PC-9 (cell line): ENCODE measurements around the gene KRTAP5-6. TPM values are rescaled to one million over a fixed set of nuclear protein-coding genes. Genes with fewer than 3 reads are reported as not detected.

Experiments used
- BruUV-seq: library from RNA; stranded (reverse); fragments of 400-500 nt; replicated peaks from 2 replicates; lab custom pipeline; 2021; lab: Mats Ljungman, UMichigan
- CTCF ChIA-PET: fragments of 300-600 bp; sonication (Branson Sonifier 250); formaldehyde crosslinking; loops from one replicate; lab custom pipeline; 2022; ENCODE audit warnings: antibody characterized with exemption; lab: Charles Lee
- POLR2A ChIA-PET: fragments of 300-600 bp; sonication (Branson Sonifier 250); formaldehyde crosslinking; loops from one replicate; lab custom pipeline; 2022; ENCODE audit warnings: antibody characterized with exemption; ENCODE audit not compliant: unreplicated experiment; lab: Charles Lee
- DNase-seq, 2 experiments: peaks; one replicate each; pipeline versions ENCODE4 v3.0.0 to v3.0.0-alpha.2; 2015 to 2022; ENCODE audit warnings: mixed read lengths in 1 of 2
- H2AFZ ChIP-seq: fragments of 200-600 bp; sonication (generic); 2 replicates; pipeline ENCODE4 v1.8.1; 2017; ENCODE audit warnings: antibody characterized with exemption
- H3F3A ChIP-seq: fragments of 200-600 bp; sonication (generic); 2 replicates; pipeline ENCODE4 v1.8.1; 2017; ENCODE audit warnings: antibody characterized with exemption, mild to moderate bottlenecking, low read depth; ENCODE audit not compliant: insufficient read depth
- H3K27ac ChIP-seq: fragments of 200-600 bp; sonication (generic); 2 replicates; pipeline ENCODE4 v1.6.1; 2016; ENCODE audit warnings: mixed run types
- H3K27me3 ChIP-seq: fragments of 200-600 bp; sonication (generic); 2 replicates; pipeline ENCODE4 v1.6.1; 2016; ENCODE audit warnings: low read depth, mixed run types; ENCODE audit not compliant: insufficient read depth
- H3K36me3 ChIP-seq: fragments of 200-600 bp; sonication (generic); 2 replicates; pipeline ENCODE4 v1.6.1; 2016; ENCODE audit warnings: low read depth, mixed run types
- H3K4me1 ChIP-seq: fragments of 200-600 bp; sonication (generic); replicated peaks from 2 replicates; pipeline ENCODE4 v1.6.1; 2016; ENCODE audit warnings: mixed run types; ENCODE audit not compliant: insufficient read depth
- H3K4me2 ChIP-seq: fragments of 200-600 bp; sonication (generic); 2 replicates; pipeline ENCODE4 v1.6.1; 2017; ENCODE audit warnings: mixed run types
- H3K4me3 ChIP-seq: fragments of 200-600 bp; sonication (generic); 2 replicates; pipeline ENCODE4 v1.6.1; 2016; ENCODE audit warnings: mixed run types
- H3K79me2 ChIP-seq: fragments of 200-600 bp; sonication (generic); 2 replicates; pipeline ENCODE4 v1.6.1; 2017; ENCODE audit warnings: low read depth, mixed run types
- H3K9me2 ChIP-seq: fragments of 200-600 bp; sonication (generic); 2 replicates; pipeline ENCODE4 v1.8.1; 2017; ENCODE audit warnings: mild to moderate bottlenecking; ENCODE audit not compliant: insufficient read depth
- H3K9me3 ChIP-seq: fragments of 200-600 bp; sonication (generic); 2 replicates; pipeline ENCODE4 v1.8.1; 2016; ENCODE audit warnings: low read depth; ENCODE audit not compliant: insufficient read depth
- H4K20me1 ChIP-seq: fragments of 200-600 bp; sonication (generic); 2 replicates; pipeline ENCODE4 v1.8.1; 2017; ENCODE audit not compliant: insufficient read depth
- EZH2 ChIP-seq: fragments of 200-600 bp; sonication (generic); IDR thresholded peaks from 2 replicates; pipeline ENCODE4 v1.8.0; 2017; ENCODE audit warnings: antibody characterized with exemption, low read depth
- intact Hi-C: fragments of 100-400 bp; cut with micrococcal nuclease; formaldehyde crosslinking; loops from one replicate; pipeline ENCODE4 v1.10.0; 2022; ENCODE audit not compliant: unreplicated experiment
- total RNA-seq: library from RNA; stranded (reverse); gene quantifications from 2 replicates; pipeline ENCODE4 v1.2.3, GENCODE V29; 2021
- TF ChIP-seq, protein P1 (sequence below): fragments of 200-600 bp; sonication (generic); conservative IDR thresholded peaks from 2 replicates; pipeline ENCODE4 v1.6.1; 2017; ENCODE audit warnings: mixed run types, antibody characterized with exemption, mild to moderate bottlenecking, moderate library complexity

The KRTAP5-6 gene
- total RNA-seq, 1 experiment from 2014 or later: not detected

DNA sequence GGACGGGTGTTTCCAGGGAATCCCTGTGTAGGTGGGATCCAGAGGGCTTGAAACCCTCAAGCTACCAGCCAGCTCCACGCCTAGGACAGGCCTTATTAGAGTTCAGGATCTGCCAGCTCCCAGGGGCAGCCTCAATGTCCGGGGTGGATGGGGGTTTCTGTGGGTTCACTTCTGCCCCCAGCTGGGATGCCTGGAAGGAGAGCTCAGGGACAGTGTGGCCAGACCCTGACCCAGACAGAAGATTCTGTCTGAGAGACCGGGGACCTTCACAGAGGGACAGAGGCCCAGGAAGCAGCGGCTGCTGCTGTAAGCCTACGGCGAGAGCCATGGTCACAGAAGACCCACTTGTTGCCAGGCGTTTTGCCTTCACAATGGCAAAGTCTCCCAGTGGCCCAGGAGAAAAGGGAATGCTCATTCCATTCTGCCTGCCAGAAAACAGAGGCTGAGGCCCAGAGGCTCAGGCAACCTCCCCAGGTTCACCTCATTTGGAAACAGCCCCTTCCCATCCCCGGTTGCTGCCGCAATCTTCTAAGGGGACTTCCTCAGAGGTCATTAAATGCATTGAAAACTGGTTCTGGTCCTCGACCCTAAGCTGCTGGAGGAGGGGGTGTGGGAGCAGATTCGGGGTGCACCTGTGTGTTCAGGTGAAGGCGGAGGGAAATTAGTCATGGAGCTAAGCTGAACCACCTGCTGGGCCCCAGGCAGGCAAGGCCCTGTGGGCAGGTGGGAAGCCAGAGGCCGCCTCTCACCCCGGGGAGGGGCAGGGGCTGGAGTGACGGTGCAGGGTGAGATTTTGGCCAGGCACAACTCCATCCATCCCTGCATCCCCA lies 4.9 kb upstream of the KRTAP5-6 start:
- Histone ChIP-seq H3K9me2 (no peaks in the 10 kb centered on the region), H3K9me3 (no peaks in the 10 kb centered on the region), H2AFZ (no peak overlapping the region), H3K4me3 (no peak overlapping the region), H3F3A (no peaks in the 10 kb centered on the region), H3K36me3 (no peaks in the 10 kb centered on the region), H4K20me1 (no peaks in the 10 kb centered on the region), H3K4me2 (no peak overlapping the region), H3K27ac (no peak overlapping the region), H3K79me2 (no peaks in the 10 kb centered on the region), H3K27me3 (peaks cover 7% of the 10 kb centered on the region; the same call in 1 of the 2 replicates), H3K4me1 (peaks cover 11% of the 10 kb centered on the region)
- no peak for DNase-seq
- intact Hi-C loops: loop anchor here (2.0 to 5.0 kb wide), 3 partner anchors 40 to 461 kb away; no protein-coding TSS in a partner anchor
- no TSS peak for BruUV-seq
- ChIA-PET POLR2A (no interaction called here), CTCF (no interaction called here)
- no peak for TF ChIP-seq EZH2
- TF ChIP-seq, protein P1, sequence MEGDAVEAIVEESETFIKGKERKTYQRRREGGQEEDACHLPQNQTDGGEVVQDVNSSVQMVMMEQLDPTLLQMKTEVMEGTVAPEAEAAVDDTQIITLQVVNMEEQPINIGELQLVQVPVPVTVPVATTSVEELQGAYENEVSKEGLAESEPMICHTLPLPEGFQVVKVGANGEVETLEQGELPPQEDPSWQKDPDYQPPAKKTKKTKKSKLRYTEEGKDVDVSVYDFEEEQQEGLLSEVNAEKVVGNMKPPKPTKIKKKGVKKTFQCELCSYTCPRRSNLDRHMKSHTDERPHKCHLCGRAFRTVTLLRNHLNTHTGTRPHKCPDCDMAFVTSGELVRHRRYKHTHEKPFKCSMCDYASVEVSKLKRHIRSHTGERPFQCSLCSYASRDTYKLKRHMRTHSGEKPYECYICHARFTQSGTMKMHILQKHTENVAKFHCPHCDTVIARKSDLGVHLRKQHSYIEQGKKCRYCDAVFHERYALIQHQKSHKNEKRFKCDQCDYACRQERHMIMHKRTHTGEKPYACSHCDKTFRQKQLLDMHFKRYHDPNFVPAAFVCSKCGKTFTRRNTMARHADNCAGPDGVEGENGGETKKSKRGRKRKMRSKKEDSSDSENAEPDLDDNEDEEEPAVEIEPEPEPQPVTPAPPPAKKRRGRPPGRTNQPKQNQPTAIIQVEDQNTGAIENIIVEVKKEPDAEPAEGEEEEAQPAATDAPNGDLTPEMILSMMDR: no peak

DNA sequence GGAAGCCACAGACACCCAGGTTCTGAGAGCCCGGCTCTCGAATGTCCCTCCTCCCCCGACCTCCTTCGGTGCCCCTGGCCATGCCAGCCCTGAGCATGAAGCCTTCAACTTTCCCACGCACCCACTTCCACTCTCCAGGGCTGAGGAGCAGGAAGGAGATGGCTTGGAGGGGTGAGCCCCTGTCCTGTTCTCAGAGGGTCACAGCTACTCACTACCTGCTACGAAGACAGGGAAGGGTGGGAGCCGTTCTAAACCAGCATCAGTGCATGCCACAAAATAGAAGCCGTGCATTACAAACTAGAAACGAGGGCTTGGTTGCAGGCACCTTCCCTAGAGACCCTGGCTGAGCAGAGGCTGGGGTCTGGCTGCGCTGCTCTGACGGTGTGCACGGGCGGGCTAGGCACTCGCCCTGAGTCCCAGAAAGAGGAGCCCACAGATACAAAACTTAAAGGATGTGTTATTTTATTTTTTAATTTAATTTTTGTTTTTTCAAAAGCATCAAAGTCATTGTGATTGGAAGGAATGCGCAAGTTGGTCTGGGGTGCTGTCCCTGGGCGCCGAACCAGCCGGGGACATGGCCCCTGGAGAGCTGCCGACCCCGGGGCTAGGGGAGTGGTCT lies 4.2 kb upstream of the KRTAP5-6 start:
- Histone ChIP-seq H4K20me1 (no peaks in the 10 kb centered on the region), H3K9me2 (no peaks in the 10 kb centered on the region), H3F3A (no peaks in the 10 kb centered on the region), H3K27me3 (peaks cover 7% of the 10 kb centered on the region; the same call in 1 of the 2 replicates), H3K4me1 (peaks cover 11% of the 10 kb centered on the region), H3K79me2 (no peaks in the 10 kb centered on the region), H3K4me2 (peak overlapping the region; percentile 75), H3K4me3 (peak overlapping the region; percentile 53), H3K9me3 (no peaks in the 10 kb centered on the region), H3K36me3 (no peaks in the 10 kb centered on the region), H2AFZ (no peak overlapping the region), H3K27ac (no peak overlapping the region)
- ChIA-PET CTCF (no interaction called here), POLR2A (no interaction called here)
- no TSS peak for BruUV-seq
- no peak for DNase-seq
- intact Hi-C loops: loop anchor here (2.0 to 5.0 kb wide), 3 partner anchors 41 to 460 kb away; no protein-coding TSS in a partner anchor
- no peak for TF ChIP-seq EZH2
- TF ChIP-seq, protein P1: no peak

DNA sequence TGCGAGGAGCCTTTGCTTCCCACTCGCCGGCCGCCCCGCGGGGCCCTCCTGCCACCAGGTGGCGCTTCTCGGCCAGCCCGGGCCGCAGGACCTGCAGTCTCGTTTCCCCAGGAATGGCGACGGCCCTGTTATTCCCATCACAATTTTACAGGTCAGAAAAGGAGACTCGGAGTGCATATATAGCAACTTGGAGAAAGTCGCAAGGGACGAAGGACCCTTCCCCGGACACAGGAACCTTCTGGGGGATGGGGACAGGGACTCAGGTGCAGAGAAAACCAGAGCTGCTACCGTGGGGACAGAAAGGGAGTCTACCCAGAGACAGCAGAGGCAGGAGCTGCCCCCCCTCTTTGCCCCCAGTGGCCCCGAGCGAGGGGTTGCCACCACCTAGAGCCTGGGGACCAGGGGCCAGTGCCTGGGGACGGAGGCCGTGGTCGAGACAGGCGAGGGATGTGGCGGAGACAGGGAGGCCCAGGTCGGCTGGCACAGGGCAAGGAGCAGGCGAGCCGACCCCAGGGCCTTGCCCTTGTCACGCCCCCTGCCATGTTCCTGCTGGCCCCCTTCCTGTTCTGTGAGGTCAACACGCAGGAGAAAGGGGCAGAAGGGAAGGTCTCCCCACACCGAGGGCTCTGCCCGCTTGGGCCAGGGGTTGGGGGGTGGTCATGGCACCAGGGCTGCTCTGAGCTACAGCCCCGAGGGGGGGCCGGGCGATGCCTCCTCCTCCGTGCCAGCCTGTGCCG lies 3.5 kb upstream of the KRTAP5-6 start:
- CTCF ChIA-PET: interaction anchor here (0.6 to 1.7 kb wide), 9 partner anchors 12 to 457 kb away, joined by 3 to 17 read pairs (median 5); no protein-coding TSS in a partner anchor
- TF ChIP-seq EZH2: no peak
- TF ChIP-seq, protein P1: peak; percentile 83
- Histone ChIP-seq H2AFZ (peak overlapping the region; percentile 82), H3K27ac (no peak overlapping the region), H3K9me3 (no peaks in the 10 kb centered on the region), H3K9me2 (no peaks in the 10 kb centered on the region), H3K4me1 (peaks cover 11% of the 10 kb centered on the region), H3F3A (no peaks in the 10 kb centered on the region), H3K4me2 (peak overlapping the region; percentile 75), H3K27me3 (peaks cover 7% of the 10 kb centered on the region; the same call in 1 of the 2 replicates), H3K36me3 (no peaks in the 10 kb centered on the region), H3K4me3 (peak overlapping the region; percentile 53), H4K20me1 (no peaks in the 10 kb centered on the region), H3K79me2 (no peaks in the 10 kb centered on the region)
- DNase-seq: peak in 1 of 2 experiments; percentile 74
- POLR2A ChIA-PET: interaction anchor here (0.8 kb wide), 1 partner anchor 139 kb away, joined by 3 read pairs; no protein-coding TSS in a partner anchor
- no TSS peak for BruUV-seq
- intact Hi-C loops: loop anchor here (1.0 to 5.0 kb wide), 5 partner anchors 41 to 459 kb away; partner anchors contain the start of gene SYT8
